HCT116 (cell line): ENCODE data around the gene AARSD1.

Experiments used
- CEBPB ChIP-seq: IDR thresholded peaks from 2 replicates; pipeline ENCODE4 v1.6.1; 2012; ENCODE audit warnings: low read depth
- CTCF ChIP-seq, 3 experiments: fragments of 200-600 bp in 1 of 3; sonication (generic) in 1 of 3; IDR thresholded peaks in 2 of 3; conservative IDR thresholded peaks in 1 of 3; 2 replicates each; pipeline ENCODE4 v1.5.1; 2012 to 2017; ENCODE audit warnings: low read depth in 2 of 3, low read length in 2 of 3, antibody characterized with exemption in 1 of 3, borderline replicate concordance in 1 of 3, control low read depth in 1 of 3, mild to moderate bottlenecking in 1 of 3, mixed read lengths in 1 of 3, mixed run types in 1 of 3, moderate library complexity in 1 of 3; ENCODE audit not compliant: insufficient read depth in 1 of 3
- EZH2 ChIP-seq: fragments of 200-600 bp; sonication (generic); IDR thresholded peaks from 2 replicates; pipeline ENCODE4 v1.6.1; 2017; ENCODE audit warnings: antibody characterized with exemption, mixed run types
- EZH2phosphoT487 ChIP-seq: fragments of 200-600 bp; IDR thresholded peaks from 2 replicates; pipeline ENCODE4 v1.6.1; 2018; ENCODE audit warnings: antibody characterized with exemption, borderline replicate concordance
- JUND ChIP-seq: IDR thresholded peaks from 2 replicates; pipeline ENCODE4 v1.6.1; 2012
- POLR2A ChIP-seq: IDR thresholded peaks from 2 replicates; pipeline ENCODE4 v1.7.0; 2011; ENCODE audit warnings: borderline replicate concordance; ENCODE audit not compliant: insufficient read depth, insufficient read length; ENCODE audit errors: extremely low read depth
- RAD21 ChIP-seq: IDR thresholded peaks from 2 replicates; pipeline ENCODE4 v1.6.1; 2012; ENCODE audit warnings: low read depth, mild to moderate bottlenecking
- SIN3A ChIP-seq: IDR thresholded peaks from 2 replicates; pipeline ENCODE4 v1.6.1; 2012; ENCODE audit warnings: low read depth
- SP1 ChIP-seq: IDR thresholded peaks from 2 replicates; pipeline ENCODE4 v1.6.1; 2012; ENCODE audit warnings: low read depth
- YY1 ChIP-seq: IDR thresholded peaks from 2 replicates; pipeline ENCODE4 v1.6.1; 2011; ENCODE audit warnings: low read length, low read depth, moderate library complexity, mild to moderate bottlenecking; ENCODE audit not compliant: insufficient replicate concordance; ENCODE audit errors: extremely low read depth
- TF ChIP-seq, protein P1 (sequence below): IDR thresholded peaks from 2 replicates; pipeline ENCODE4 v1.6.1; 2012
- TF ChIP-seq, protein P2 (sequence below): IDR thresholded peaks from 2 replicates; pipeline ENCODE4 v1.6.1; 2012

DNA sequence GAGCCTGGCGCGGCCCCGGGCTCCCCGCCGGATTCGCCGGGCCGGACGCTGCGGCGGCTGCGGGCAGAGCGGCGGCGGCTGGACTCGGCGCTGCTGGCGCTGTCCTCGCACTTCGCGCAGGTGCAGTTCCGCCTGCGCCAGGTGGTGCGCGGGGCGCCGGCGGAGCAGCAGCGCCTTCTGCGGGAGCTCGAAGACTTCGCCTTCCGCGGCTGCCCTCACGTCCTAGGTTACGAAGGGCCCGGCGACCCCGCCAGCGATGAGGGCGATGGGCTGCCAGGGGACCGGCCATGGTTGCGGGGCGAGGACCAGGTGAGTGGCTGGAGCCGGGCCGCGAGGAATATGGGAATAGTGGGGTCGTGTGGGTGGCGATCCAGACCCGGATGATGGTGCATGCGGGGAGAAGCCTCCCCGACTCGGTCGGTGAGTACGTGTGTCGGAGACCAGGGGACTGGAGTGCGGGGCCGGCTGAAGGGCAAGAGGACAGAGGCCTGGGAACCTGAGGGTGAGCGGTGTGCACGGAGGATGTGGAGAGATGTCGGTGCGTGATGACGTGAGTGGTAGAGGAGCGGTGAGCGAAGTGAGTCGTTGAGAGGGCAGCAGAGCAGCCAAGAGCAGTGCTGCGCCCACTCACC, 16.6 kb upstream of the AARSD1 start:
- TF ChIP-seq CTCF (IDR thresholded peaks at IDR 0.05 in 2 of 3, conservative IDR thresholded peaks at IDR 0.05 in 1 of 3; ENCODE audit: borderline replicate concordance in 1 of 3, insufficient read depth in 1 of 3, low read depth in 2 of 3, low read length in 2 of 3) (no peak), EZH2 (no peak), SIN3A (no peak; the same call in 1 of the 2 replicates), YY1 (no peak), SP1 (no peak), POLR2A (no peak), CEBPB (no peak), EZH2phosphoT487 (no peak), RAD21 (0 out of 2 replicates have a peak, but pooled peaks have one; percentile 13), JUND (no peak)
- TF ChIP-seq, protein P1, sequence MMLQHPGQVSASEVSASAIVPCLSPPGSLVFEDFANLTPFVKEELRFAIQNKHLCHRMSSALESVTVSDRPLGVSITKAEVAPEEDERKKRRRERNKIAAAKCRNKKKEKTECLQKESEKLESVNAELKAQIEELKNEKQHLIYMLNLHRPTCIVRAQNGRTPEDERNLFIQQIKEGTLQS, result no peak
- TF ChIP-seq, protein P2, sequence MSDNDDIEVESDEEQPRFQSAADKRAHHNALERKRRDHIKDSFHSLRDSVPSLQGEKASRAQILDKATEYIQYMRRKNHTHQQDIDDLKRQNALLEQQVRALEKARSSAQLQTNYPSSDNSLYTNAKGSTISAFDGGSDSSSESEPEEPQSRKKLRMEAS, result peak; percentile 74; the same call in 1 of the 2 replicates
